Activated CD4-positive, alpha-beta memory T cell treated with anti-CD3 and anti-CD28 coated beads, Interleukin-2, amount 10 ng/mL, durations not matched to agents 7 days and 5 days (primary cell): ENCODE data around the gene WDR5B. TPM values are rescaled to one million over a fixed set of nuclear protein-coding genes. Genes with fewer than 3 reads are reported as not detected.

Experiments used
- total RNA-seq, 2 experiments: library from RNA; stranded (reverse); gene quantifications; one replicate each; pipeline ENCODE4 v1.2.3, GENCODE V29; 2021

WDR5B gene
- total RNA-seq, 2 experiments from 2014 or later, result 5.5 to 5.7 TPM

Other genes starting within 250 kb of the WDR5B start
- under 1 TPM; 0.10 to 0.15 TPM for gene CASR, start 232.4 kb downstream of the WDR5B start, total RNA-seq
- gene CSTA, start 90.8 kb downstream of the WDR5B start, total RNA-seq, result not detected
- 10 to 100 TPM; 29.0 to 35.1 TPM for gene MIX23, start 32.8 kb downstream of the WDR5B start, total RNA-seq
- gene FAM162A, start 31.9 kb downstream of the WDR5B start, total RNA-seq, result 10 to 100 TPM; 74.5 to 77.5 TPM
- 10 to 100 TPM; 41.8 to 45.8 TPM for gene KPNA1, start 98.9 kb upstream of the WDR5B start, total RNA-seq
- 100 to 1,000 TPM; 151 to 157 TPM for gene PARP9, start 148.2 kb upstream of the WDR5B start, total RNA-seq
- 100 to 1,000 TPM; 135 to 144 TPM for gene DTX3L, start 148.3 kb upstream of the WDR5B start, total RNA-seq
- gene PARP15, start 161.6 kb upstream of the WDR5B start, total RNA-seq, result 10 to 100 TPM; 47.2 to 48.2 TPM